ENCODE results near the gene ARID3A.
A peak's percentile ranks its signal among the peaks of the same experiment; 100 is the strongest.

Gene ARID3A

DNA sequence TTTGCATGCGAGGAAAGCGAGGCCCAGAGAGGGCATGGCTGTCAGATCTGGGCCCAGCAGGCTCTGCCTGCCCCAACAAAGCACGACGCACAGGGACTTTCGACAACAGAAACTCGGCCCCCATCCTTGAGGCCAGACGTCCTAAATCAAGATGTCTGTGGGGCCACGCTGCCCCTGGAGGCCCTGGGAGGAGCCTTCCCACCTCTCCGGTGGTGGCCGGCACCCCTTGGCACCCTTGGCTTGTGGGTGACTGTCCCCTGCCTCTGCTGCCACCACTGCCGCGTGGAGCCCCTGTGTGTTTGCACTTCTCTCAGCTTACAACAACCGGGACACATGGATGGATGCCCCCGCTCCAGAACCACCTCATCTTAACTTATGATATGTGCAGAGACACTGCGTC is 62.7 kb downstream of the ARID3A start:
- no peak overlapping the region for H3K4me3 Mint-ChIP-seq
- peaks cover 45% of the 10 kb centered on the region for H3K4me1 Mint-ChIP-seq
- ATAC-seq (no peak), DNase-seq (no peak)
- no peak overlapping the region for H3K27ac Mint-ChIP-seq
- H3K27me3 Mint-ChIP-seq: no peaks in the 10 kb centered on the region
- no peaks in the 10 kb centered on the region for H3K9me3 Mint-ChIP-seq

DNA sequence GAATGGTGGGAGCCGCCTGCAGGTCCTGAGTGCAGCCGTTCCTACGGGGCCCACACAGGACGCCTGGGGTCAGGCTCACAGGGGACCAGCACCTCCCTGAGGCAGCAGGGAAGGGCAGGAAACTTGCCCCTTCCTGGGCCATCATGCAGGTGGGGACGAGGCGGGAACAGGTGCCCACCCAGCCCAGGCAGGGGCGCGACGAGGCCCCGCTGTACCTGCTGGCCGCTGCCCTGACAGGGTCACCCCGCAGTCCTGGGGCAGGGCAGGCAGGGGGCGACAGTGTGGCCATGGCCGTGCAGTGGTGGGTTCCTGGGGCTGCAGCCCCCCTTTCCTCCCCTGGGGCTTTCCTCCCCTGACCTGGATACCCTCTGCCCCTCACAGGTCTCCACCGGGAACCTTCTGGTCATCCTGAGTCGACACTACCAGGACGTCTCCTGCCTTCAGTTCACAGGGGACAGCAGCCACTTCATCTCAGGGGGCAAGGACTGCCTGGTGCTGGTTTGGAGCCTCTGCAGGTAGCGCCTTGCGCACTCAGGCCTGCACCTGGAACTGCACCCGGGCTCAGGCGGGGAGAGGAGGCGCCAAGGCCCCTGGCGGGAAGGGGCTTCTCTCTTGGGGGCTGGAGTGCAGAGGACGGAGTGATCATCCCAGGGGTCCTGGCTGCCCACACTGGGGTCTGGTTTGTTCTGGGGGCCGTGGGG is 63.7 kb downstream of the ARID3A start:
- Mint-ChIP-seq H3K4me1 (peaks cover 40% of the 10 kb centered on the region), H3K9me3 (no peaks in the 10 kb centered on the region), H3K27me3 (no peaks in the 10 kb centered on the region), H3K4me3 (no peak overlapping the region), H3K27ac (no peak overlapping the region)
- DNase-seq: peak in 1 of 2 donors; percentile 11
- peak; percentile 28 for ATAC-seq

DNA sequence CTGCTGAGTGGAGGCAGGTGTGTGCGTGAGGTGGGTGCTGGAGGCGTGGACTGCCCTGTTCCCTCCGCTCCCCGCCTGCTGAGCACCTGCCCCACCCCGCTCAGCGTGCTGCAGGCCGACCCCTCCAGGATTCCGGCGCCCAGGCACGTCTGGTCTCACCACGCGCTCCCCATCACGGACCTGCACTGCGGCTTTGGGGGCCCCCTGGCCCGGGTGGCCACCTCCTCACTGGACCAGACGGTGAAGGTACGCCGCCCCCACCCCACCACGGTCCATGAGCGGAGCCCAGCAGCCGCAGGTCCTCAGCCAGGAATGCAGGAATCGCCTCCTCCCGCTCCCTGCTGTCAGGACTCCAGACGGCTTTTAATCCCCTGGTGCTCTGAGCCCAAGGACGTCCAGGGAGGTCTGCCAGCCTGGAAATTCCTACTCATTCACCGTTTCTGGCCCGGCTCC is 64.3 kb downstream of the ARID3A start:
- DNase-seq (no peak), ATAC-seq (no peak)
- H3K9me3 Mint-ChIP-seq: no peaks in the 10 kb centered on the region
- peaks cover 33% of the 10 kb centered on the region for H3K4me1 Mint-ChIP-seq
- H3K4me3 Mint-ChIP-seq: no peak overlapping the region
- no peak overlapping the region for H3K27ac Mint-ChIP-seq
- H3K27me3 Mint-ChIP-seq: no peaks in the 10 kb centered on the region

- Mint-ChIP-seq H3K4me3 (no peak overlapping the region), H3K27me3 (no peaks in the 10 kb centered on the region), H3K27ac (peak overlapping the region in 1 of 2 donors; percentile 76), H3K9me3 (no peaks in the 10 kb centered on the region), H3K4me1 (peaks cover 30% of the 10 kb centered on the region)
- DNase-seq: no peak
- ATAC-seq: no peak
Observed at GRCh38 chr19:990746-991145, 64.9 kb downstream of the ARID3A start.

GRCh38 chr19:991174-991931 is 65.5 kb downstream of the ARID3A start:
- no peak overlapping the region for H3K4me3 Mint-ChIP-seq
- peak; percentile 41 for ATAC-seq
- peaks cover 2% of the 10 kb centered on the region for H3K27me3 Mint-ChIP-seq
- H3K27ac Mint-ChIP-seq: no peak overlapping the region
- peak; percentile 53 to 62 for DNase-seq
- no peaks in the 10 kb centered on the region for H3K9me3 Mint-ChIP-seq
- H3K4me1 Mint-ChIP-seq: peaks cover 30% of the 10 kb centered on the region

DNA sequence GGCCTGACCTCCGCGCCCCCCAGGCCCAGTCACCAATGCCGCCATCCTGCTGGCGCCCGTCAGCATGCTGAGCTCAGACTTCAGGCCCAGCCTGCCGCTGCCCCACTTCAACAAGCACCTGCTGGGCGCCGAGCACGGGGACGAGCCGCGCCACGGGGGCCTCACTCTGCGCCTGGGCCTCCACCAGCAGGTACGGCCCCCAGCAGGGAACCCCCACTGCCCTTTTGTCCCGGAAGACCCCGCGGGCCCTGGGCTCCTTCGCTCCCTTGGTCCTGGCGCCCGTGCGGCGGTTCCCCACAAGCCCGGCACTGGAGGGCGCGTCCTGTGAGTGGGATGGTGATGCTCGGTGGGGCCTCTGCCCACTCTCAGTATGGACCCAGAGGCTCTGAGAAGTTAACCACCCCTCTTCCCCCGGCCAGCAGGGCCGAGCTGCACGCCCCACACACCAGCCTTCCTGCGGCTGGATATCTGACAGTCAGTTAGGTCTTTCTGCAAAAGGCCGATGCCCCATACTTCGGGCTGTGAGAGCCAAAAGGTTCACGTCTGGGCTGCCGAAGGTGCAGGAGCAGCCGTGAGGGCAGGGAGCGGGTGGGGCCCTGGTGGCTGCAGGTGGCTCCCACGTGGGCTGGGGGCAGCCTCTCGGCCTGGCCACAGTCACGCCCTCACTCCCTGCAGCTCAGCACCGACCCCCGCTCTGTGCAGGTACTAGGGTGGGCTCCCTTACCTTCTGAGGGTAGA is 66.3 kb downstream of the ARID3A start:
- H3K4me1 Mint-ChIP-seq: peaks cover 30% of the 10 kb centered on the region
- H3K9me3 Mint-ChIP-seq: no peaks in the 10 kb centered on the region
- H3K27me3 Mint-ChIP-seq: peaks cover 5% of the 10 kb centered on the region
- ATAC-seq (no peak), DNase-seq (no peak)
- no peak overlapping the region for H3K4me3 Mint-ChIP-seq
- peak overlapping the region in 1 of 2 donors; percentile 63 for H3K27ac Mint-ChIP-seq

DNA sequence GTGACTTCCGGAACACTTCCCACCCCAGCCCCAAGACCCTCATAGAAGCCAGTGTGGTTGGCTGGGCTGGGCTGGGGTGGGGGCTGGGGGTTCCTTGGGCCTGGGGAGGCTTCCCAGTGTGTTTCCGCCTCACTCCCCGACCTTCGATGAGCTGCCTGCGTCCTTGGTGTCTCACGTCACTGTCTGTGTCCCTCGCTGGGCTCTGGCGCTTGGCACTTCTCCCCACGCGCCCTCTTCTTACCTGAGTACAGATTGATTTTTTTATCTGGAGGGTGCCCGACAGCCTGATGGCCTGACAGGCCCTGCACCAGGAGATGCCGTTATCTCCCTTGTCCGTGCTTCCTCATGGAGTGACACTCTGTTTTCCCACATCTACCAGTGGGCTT is 66.8 kb downstream of the ARID3A start:
- no peak for DNase-seq
- Mint-ChIP-seq H3K27ac (no peak overlapping the region), H3K4me1 (peaks cover 30% of the 10 kb centered on the region), H3K4me3 (no peak overlapping the region), H3K9me3 (no peaks in the 10 kb centered on the region), H3K27me3 (peaks cover 7% of the 10 kb centered on the region)
- ATAC-seq: no peak

- DNase-seq: no peak
- H3K4me3 Mint-ChIP-seq: no peak overlapping the region
Observed at GRCh38 chr19:993361-993830, 67.6 kb downstream of the ARID3A start.

DNA sequence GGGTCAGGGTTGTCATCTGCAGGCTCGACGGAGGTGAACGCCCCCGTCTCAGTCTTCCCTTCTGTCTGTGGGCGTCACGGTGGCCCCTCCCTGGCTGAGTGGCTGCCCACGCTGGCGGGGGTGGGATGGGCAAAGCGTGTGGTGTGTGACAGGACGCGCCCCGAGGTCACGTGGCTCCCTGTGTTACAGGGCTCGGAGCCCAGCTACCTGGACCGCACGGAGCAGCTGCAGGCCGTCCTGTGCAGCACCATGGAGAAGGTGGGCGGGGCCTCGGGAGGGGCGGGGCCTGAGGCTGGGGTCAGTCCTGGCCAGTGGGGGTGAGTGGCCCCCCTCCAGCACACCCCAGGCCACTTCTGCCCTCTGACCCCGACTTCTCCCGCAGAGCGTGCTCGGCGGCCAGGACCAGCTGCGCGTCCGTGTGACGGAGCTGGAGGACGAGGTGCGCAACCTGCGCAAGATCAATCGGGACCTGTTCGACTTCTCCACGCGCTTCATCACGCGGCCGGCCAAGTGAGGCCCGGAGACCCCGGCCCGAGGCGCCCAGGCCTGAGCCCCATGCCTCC is 68.1 kb downstream of the ARID3A start:
- no peak for ATAC-seq
- Mint-ChIP-seq H3K27me3 (peaks cover 19% of the 10 kb centered on the region), H3K9me3 (no peaks in the 10 kb centered on the region), H3K4me1 (peaks cover 21% of the 10 kb centered on the region), H3K4me3 (no peak overlapping the region), H3K27ac (no peak overlapping the region)
- no peak for DNase-seq

More at GRCh38 chr19:993361-993830, 67.6 kb downstream of the ARID3A start:
- peaks cover 14% of the 10 kb centered on the region for H3K27me3 Mint-ChIP-seq
- H3K4me1 Mint-ChIP-seq: peaks cover 24% of the 10 kb centered on the region
- ATAC-seq: no peak
- no peaks in the 10 kb centered on the region for H3K9me3 Mint-ChIP-seq
- no peak overlapping the region for H3K27ac Mint-ChIP-seq

GRCh38 chr19:994516-994915 is 68.7 kb downstream of the ARID3A start:
- Mint-ChIP-seq H3K4me1 (peaks cover 23% of the 10 kb centered on the region), H3K4me3 (no peak overlapping the region), H3K9me3 (no peaks in the 10 kb centered on the region), H3K27me3 (peaks cover 25% of the 10 kb centered on the region), H3K27ac (peak overlapping the region in 1 of 2 donors; percentile 63)
- DNase-seq: no peak
- no peak for ATAC-seq

DNA sequence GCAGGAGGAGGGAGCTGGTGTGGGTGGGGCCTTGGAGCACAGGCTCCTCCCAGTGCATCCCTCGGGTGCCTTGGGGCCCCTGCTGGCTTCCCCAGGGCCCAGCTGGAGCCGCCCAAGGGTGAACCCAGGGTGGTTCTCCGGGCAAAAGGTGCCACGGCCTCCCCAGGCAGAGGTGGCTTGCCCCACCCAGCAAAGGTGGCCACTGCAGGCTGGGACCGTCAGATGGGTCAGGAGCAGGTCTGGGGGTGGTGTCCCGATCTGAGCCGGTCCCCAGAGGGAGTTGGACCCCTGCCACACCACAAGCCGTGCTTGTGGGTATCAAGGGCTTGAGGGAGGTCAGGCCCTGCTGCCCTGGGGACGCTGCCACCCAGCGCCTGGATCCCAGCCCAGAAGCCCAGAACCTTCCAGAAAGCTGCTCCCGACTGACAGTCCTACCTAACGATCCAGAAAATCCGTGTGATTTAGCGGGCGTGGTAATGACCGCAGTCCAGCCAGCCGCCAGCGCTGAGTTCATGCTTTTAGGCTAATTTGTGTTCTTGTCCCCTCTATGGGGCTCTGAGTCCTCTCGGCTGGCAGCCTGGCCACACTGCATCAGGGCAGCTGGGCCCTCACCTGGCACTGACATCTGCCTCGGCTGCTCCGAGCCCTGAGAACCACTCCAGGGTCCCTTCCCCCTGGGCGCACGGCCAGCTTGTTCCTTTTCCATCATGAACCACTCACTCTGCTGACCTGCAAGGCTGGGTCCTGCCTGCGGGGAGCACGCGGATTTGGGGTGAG is 69.4 kb downstream of the ARID3A start:
- ATAC-seq (no peak), DNase-seq (no peak)
- H3K9me3 Mint-ChIP-seq: no peaks in the 10 kb centered on the region
- peaks cover 23% of the 10 kb centered on the region for H3K4me1 Mint-ChIP-seq
- no peak overlapping the region for H3K27ac Mint-ChIP-seq
- no peak overlapping the region for H3K4me3 Mint-ChIP-seq
- H3K27me3 Mint-ChIP-seq: peaks cover 30% of the 10 kb centered on the region

- Mint-ChIP-seq H3K27me3 (peaks cover 36% of the 10 kb centered on the region), H3K9me3 (no peaks in the 10 kb centered on the region), H3K4me3 (peak overlapping the region; percentile 50 to 85), H3K27ac (peak overlapping the region in 1 of 2 donors; percentile 91), H3K4me1 (peaks cover 28% of the 10 kb centered on the region)
- ATAC-seq (peak; percentile 61), DNase-seq (peak; percentile 58 to 71)
Observed at GRCh38 chr19:996051-996838, 70.4 kb downstream of the ARID3A start.

GRCh38 chr19:998064-998463 is 72.2 kb downstream of the ARID3A start:
- Mint-ChIP-seq H3K27me3 (peaks cover 48% of the 10 kb centered on the region), H3K27ac (no peak overlapping the region), H3K4me3 (no peak overlapping the region), H3K4me1 (peaks cover 30% of the 10 kb centered on the region), H3K9me3 (no peaks in the 10 kb centered on the region)
- ATAC-seq (no peak), DNase-seq (no peak)

DNA sequence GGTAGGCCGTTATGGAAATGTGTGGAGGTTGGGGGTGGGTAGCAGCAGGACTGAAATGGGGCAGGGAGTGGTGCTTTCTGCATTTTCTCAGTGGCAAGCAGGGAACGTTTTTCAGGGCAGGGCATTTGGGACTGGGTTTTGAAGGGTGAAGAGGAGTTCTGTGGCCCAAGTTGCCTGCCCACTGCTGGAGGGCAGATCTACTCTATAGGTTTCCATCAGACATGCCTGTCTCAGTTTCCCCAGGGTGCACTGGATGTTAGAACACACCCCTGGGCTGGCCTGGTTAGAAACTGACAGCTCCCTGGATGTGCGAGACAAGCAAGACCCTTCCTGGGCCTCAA is 73.5 kb downstream of the ARID3A start:
- H3K27me3 Mint-ChIP-seq: peaks cover 48% of the 10 kb centered on the region
- ATAC-seq: no peak
- H3K4me1 Mint-ChIP-seq: peaks cover 30% of the 10 kb centered on the region
- no peaks in the 10 kb centered on the region for H3K9me3 Mint-ChIP-seq
- H3K27ac Mint-ChIP-seq: no peak overlapping the region
- DNase-seq: no peak
- peak overlapping the region in 1 of 2 donors; percentile 17 for H3K4me3 Mint-ChIP-seq
